HCT116 (cell line): ENCODE data around the gene TBC1D16. TPM values are rescaled to one million over a fixed set of nuclear protein-coding genes. Genes with fewer than 3 reads are reported as not detected.

Source experiments
- ATAC-seq: fragments of 200-7000 bp; cut with Tn5 transposase; 2 replicates; pipeline ENCODE4 v1.9.1; 2020; ENCODE audit warnings: mild to moderate bottlenecking, moderate library complexity
- BruUV-seq: library from RNA; stranded (reverse); fragments of 400-500 nt; replicated peaks from 2 replicates; lab custom pipeline; 2021; lab: Mats Ljungman, UMichigan
- CTCF ChIA-PET: fragments of 300-600 bp; sonication (Branson Sonifier 250); formaldehyde crosslinking; loops from one replicate; lab custom pipeline; 2021; ENCODE audit warnings: antibody characterized with exemption; lab: Charles Lee
- POLR2A ChIA-PET: fragments of 300-600, 350-600 bp; sonication (Branson Sonifier 250); formaldehyde crosslinking; loops from one replicate; lab custom pipeline; 2021; ENCODE audit warnings: antibody characterized with exemption; lab: Charles Lee
- RAD21 ChIA-PET, 2 experiments: fragments of 300-600 bp; sonication (Branson Sonifier 250); formaldehyde crosslinking; loops; one replicate each; lab custom pipeline; 2023; ENCODE audit warnings: low total read pairs in 2 of 2; ENCODE audit not compliant: uncharacterized antibody in 2 of 2, unreplicated experiment in 2 of 2, low non-redundant PET in 1 of 2; lab: Charles Lee
- DNase-seq: peaks from one replicate; pipeline ENCODE4 v3.0.0-alpha.2; 2010; ENCODE audit warnings: low read depth, low spot score
- H2AFZ ChIP-seq: fragments of 200-600 bp; shearing (Covaris generic), sonication (generic); 2 replicates; pipeline ENCODE4 v1.6.1; 2017; ENCODE audit warnings: low read depth, mixed run types, mixed read lengths, antibody characterized with exemption, low read length; ENCODE audit not compliant: poor library complexity, severe bottlenecking
- H3K27ac ChIP-seq: 2 replicates; pipeline ENCODE4 v1.5.1; 2012; ENCODE audit warnings: low read depth, low read length
- H3K27me3 ChIP-seq: fragments of 200-600 bp; sonication (generic); 2 replicates; pipeline ENCODE4 v1.6.1; 2016; ENCODE audit warnings: mixed run types, low read length, mixed read lengths; ENCODE audit not compliant: insufficient read depth
- H3K36me3 ChIP-seq, 2 experiments: fragments of 200-500 bp in 1 of 2; fragments of 200-600 bp in 1 of 2; sonication (Bioruptor generic) in 1 of 2; sonication (generic) in 1 of 2; 2 replicates each; pipeline versions ENCODE4 v1.5.1 to v1.6.1; 2014 to 2016; ENCODE audit warnings: low read length in 2 of 2, inconsistent platforms in 1 of 2, mixed read lengths in 1 of 2, mixed run types in 1 of 2; ENCODE audit not compliant: insufficient read depth in 2 of 2, control insufficient read depth in 1 of 2
- H3K4me1 ChIP-seq, 2 experiments: fragments of 200-600 bp in 1 of 2; sonication (generic) in 1 of 2; 2 replicates each; pipeline versions ENCODE4 v1.5.1 to v1.6.1; 2012 to 2017; ENCODE audit warnings: low read length in 2 of 2, inconsistent platforms in 1 of 2, mild to moderate bottlenecking in 1 of 2, mixed read lengths in 1 of 2, mixed run types in 1 of 2, moderate library complexity in 1 of 2; ENCODE audit not compliant: insufficient read depth in 2 of 2, control insufficient read depth in 1 of 2
- H3K4me2 ChIP-seq: fragments of 200-600 bp; sonication (generic); 2 replicates; pipeline ENCODE4 v1.6.1; 2017; ENCODE audit warnings: mixed run types, low read length, mixed read lengths
- H3K4me3 ChIP-seq, 2 experiments: fragments of 200-600 bp in 1 of 2; sonication (generic) in 1 of 2; replicated peaks in 1 of 2; 2 replicates each; pipeline ENCODE4 v1.5.1; 2011 to 2016; ENCODE audit warnings: low read length in 2 of 2, control low read depth in 1 of 2, low read depth in 1 of 2, mild to moderate bottlenecking in 1 of 2, mixed read lengths in 1 of 2, mixed run types in 1 of 2
- H3K79me2 ChIP-seq: fragments of 200-600 bp; sonication (generic); 2 replicates; pipeline ENCODE4 v1.6.1; 2017; ENCODE audit warnings: mild to moderate bottlenecking, mixed run types, low read length, moderate library complexity, mixed read lengths; ENCODE audit not compliant: insufficient read depth
- H3K9ac ChIP-seq: fragments of 200-600 bp; sonication (generic); 2 replicates; pipeline ENCODE4 v1.6.1; 2016; ENCODE audit warnings: low read length, mixed read lengths
- H3K9me2 ChIP-seq: fragments of 200-600 bp; sonication (generic), shearing (Covaris generic); 2 replicates; pipeline ENCODE4 v1.6.1; 2017; ENCODE audit warnings: mixed run types, mild to moderate bottlenecking, moderate library complexity; ENCODE audit not compliant: insufficient read depth
- H3K9me3 ChIP-seq, 2 experiments: fragments of 200-500 bp in 1 of 2; fragments of 200-600 bp in 1 of 2; sonication (Bioruptor generic) in 1 of 2; sonication (generic) in 1 of 2; 2 replicates each; pipeline ENCODE4 v1.6.1; 2014 to 2017; ENCODE audit warnings: low read length in 2 of 2, mixed read lengths in 2 of 2, inconsistent platforms in 1 of 2, low read depth in 1 of 2, mild to moderate bottlenecking in 1 of 2, mixed run types in 1 of 2, moderate library complexity in 1 of 2; ENCODE audit not compliant: control insufficient read depth in 1 of 2, insufficient read depth in 1 of 2
- H4K20me1 ChIP-seq: fragments of 200-600 bp; sonication (generic), shearing (Covaris generic); 2 replicates; pipeline ENCODE4 v1.6.1; 2017; ENCODE audit warnings: mixed run types, mild to moderate bottlenecking, moderate library complexity; ENCODE audit not compliant: insufficient read depth
- EGR1 ChIP-seq: IDR thresholded peaks from 2 replicates; pipeline ENCODE4 v1.6.1; 2012; ENCODE audit warnings: low read depth
- ELF1 ChIP-seq: IDR thresholded peaks from 2 replicates; pipeline ENCODE4 v1.6.1; 2012; ENCODE audit warnings: low read depth, borderline replicate concordance
- EZH2 ChIP-seq: fragments of 200-600 bp; sonication (generic); IDR thresholded peaks from 2 replicates; pipeline ENCODE4 v1.6.1; 2017; ENCODE audit warnings: antibody characterized with exemption, mixed run types
- FOSL1 ChIP-seq: IDR thresholded peaks from 2 replicates; pipeline ENCODE4 v1.6.1; 2012; ENCODE audit warnings: low read depth
- JUND ChIP-seq: IDR thresholded peaks from 2 replicates; pipeline ENCODE4 v1.6.1; 2012
- RAD21 ChIP-seq: IDR thresholded peaks from 2 replicates; pipeline ENCODE4 v1.6.1; 2012; ENCODE audit warnings: low read depth, mild to moderate bottlenecking
- YY1 ChIP-seq: IDR thresholded peaks from 2 replicates; pipeline ENCODE4 v1.6.1; 2011; ENCODE audit warnings: low read length, low read depth, moderate library complexity, mild to moderate bottlenecking; ENCODE audit not compliant: insufficient replicate concordance; ENCODE audit errors: extremely low read depth
- ZNF274 ChIP-seq: fragments of 200-500 bp; sonication (Bioruptor generic); IDR thresholded peaks from 2 replicates; pipeline ENCODE4 v1.6.1; 2014; ENCODE audit warnings: mild to moderate bottlenecking, low read depth, low read length, inconsistent platforms
- intact Hi-C: fragments of 100-400 bp; cut with micrococcal nuclease; formaldehyde crosslinking; loops from 2 replicates; pipeline ENCODE4 v1.10.0; 2022
- total RNA-seq: library from RNA; stranded (reverse); gene quantifications from one replicate; pipeline ENCODE4 v1.2.1, GENCODE V29; 2021; ENCODE audit not compliant: unreplicated experiment
- TF ChIP-seq, protein P1 (sequence below), 3 experiments: fragments of 200-600 bp in 1 of 3; sonication (generic) in 1 of 3; IDR thresholded peaks in 2 of 3; conservative IDR thresholded peaks in 1 of 3; 2 replicates each; pipeline ENCODE4 v1.5.1; 2012 to 2017; ENCODE audit warnings: low read depth in 2 of 3, low read length in 2 of 3, antibody characterized with exemption in 1 of 3, borderline replicate concordance in 1 of 3, control low read depth in 1 of 3, mild to moderate bottlenecking in 1 of 3, mixed read lengths in 1 of 3, mixed run types in 1 of 3, moderate library complexity in 1 of 3; ENCODE audit not compliant: insufficient read depth in 1 of 3
- TF ChIP-seq, protein P2 (sequence below): IDR thresholded peaks from 2 replicates; pipeline ENCODE4 v1.6.1; 2011; ENCODE audit warnings: mild to moderate bottlenecking, low read length, moderate library complexity; ENCODE audit not compliant: insufficient replicate concordance; ENCODE audit errors: extremely low read depth
- TF ChIP-seq, protein P3 (sequence below): IDR thresholded peaks from 2 replicates; pipeline ENCODE4 v1.6.1; 2012
- TF ChIP-seq, protein P4 (sequence below): IDR thresholded peaks from 2 replicates; pipeline ENCODE4 v1.6.1; 2012; ENCODE audit warnings: low read depth

The TBC1D16 gene
- total RNA-seq, 1 experiment from 2014 or later = 31.1 TPM

DNA sequence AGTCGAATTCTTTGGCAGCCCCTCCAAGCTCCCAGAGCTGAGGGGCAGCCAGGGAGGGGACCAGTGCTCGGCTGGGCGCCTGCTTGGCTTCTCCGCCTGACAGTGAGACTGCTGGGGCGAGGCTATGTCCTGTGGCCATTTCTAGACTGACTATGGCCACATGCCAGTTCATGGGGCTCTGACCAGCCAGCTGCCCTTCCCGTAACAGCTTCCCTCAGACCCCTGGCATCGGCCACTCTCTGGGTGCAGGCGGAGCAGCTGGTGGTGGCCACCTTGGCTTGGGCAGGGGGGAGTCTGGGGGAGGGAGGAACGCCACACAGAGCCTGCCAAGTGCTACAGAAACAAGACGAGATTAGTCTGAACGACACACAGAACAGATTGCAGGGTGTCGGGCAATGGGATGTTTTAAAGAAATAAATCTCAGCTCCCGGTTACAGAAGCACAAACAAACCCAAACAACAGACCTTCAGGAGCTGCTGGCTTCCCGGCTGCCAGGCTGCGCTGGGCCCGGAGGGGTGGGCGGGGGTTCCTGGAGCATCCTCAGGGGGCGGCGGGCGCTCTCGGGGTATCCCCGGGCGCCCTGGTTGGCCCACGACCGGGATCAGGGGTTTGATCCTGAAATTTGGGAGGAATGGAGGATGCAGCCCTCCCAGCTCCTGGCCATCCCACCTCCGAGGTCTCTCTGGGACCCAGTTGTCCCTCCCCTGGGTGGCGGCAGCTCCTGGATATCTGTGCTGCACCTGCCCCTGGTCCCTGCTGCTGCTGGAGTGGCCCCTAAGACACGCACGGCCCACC, 34.5 kb downstream of the TBC1D16 start:
- no peak overlapping the region for H3K4me3 ChIP-seq
- DNase-seq = no peak
- ChIA-PET RAD21 (no interaction called here), POLR2A (no interaction called here)
- H3K4me1 ChIP-seq = peaks cover 7% of the 10 kb centered on the region in 2 experiments
- no TSS peak for BruUV-seq
- no peak overlapping the region for H3K27ac ChIP-seq
- H3K9me2 ChIP-seq = no peaks in the 10 kb centered on the region
- H2AFZ ChIP-seq = no peak overlapping the region
- intact Hi-C loops = no loop called here
- no peaks in the 10 kb centered on the region for H4K20me1 ChIP-seq
- ATAC-seq = no peak
- H3K4me2 ChIP-seq = no peak overlapping the region
- TF ChIP-seq ZNF274 = no peak
- TF ChIP-seq JUND = no peak
- TF ChIP-seq, protein P1, sequence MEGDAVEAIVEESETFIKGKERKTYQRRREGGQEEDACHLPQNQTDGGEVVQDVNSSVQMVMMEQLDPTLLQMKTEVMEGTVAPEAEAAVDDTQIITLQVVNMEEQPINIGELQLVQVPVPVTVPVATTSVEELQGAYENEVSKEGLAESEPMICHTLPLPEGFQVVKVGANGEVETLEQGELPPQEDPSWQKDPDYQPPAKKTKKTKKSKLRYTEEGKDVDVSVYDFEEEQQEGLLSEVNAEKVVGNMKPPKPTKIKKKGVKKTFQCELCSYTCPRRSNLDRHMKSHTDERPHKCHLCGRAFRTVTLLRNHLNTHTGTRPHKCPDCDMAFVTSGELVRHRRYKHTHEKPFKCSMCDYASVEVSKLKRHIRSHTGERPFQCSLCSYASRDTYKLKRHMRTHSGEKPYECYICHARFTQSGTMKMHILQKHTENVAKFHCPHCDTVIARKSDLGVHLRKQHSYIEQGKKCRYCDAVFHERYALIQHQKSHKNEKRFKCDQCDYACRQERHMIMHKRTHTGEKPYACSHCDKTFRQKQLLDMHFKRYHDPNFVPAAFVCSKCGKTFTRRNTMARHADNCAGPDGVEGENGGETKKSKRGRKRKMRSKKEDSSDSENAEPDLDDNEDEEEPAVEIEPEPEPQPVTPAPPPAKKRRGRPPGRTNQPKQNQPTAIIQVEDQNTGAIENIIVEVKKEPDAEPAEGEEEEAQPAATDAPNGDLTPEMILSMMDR (IDR thresholded peaks at IDR 0.05 in 2 of 3, conservative IDR thresholded peaks at IDR 0.05 in 1 of 3; ENCODE audit: borderline replicate concordance in 1 of 3, insufficient read depth in 1 of 3, low read depth in 2 of 3, low read length in 2 of 3) = no peak
- TF ChIP-seq, protein P2, sequence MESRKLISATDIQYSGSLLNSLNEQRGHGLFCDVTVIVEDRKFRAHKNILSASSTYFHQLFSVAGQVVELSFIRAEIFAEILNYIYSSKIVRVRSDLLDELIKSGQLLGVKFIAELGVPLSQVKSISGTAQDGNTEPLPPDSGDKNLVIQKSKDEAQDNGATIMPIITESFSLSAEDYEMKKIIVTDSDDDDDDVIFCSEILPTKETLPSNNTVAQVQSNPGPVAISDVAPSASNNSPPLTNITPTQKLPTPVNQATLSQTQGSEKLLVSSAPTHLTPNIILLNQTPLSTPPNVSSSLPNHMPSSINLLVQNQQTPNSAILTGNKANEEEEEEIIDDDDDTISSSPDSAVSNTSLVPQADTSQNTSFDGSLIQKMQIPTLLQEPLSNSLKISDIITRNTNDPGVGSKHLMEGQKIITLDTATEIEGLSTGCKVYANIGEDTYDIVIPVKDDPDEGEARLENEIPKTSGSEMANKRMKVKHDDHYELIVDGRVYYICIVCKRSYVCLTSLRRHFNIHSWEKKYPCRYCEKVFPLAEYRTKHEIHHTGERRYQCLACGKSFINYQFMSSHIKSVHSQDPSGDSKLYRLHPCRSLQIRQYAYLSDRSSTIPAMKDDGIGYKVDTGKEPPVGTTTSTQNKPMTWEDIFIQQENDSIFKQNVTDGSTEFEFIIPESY = no peak
- TF ChIP-seq ELF1 = no peak
- no peak for TF ChIP-seq EGR1
- TF ChIP-seq, protein P3, sequence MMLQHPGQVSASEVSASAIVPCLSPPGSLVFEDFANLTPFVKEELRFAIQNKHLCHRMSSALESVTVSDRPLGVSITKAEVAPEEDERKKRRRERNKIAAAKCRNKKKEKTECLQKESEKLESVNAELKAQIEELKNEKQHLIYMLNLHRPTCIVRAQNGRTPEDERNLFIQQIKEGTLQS = no peak
- no peak for TF ChIP-seq FOSL1
- TF ChIP-seq EZH2 = no peak
- no peak for TF ChIP-seq YY1
- no peak for TF ChIP-seq RAD21
- TF ChIP-seq, protein P4, sequence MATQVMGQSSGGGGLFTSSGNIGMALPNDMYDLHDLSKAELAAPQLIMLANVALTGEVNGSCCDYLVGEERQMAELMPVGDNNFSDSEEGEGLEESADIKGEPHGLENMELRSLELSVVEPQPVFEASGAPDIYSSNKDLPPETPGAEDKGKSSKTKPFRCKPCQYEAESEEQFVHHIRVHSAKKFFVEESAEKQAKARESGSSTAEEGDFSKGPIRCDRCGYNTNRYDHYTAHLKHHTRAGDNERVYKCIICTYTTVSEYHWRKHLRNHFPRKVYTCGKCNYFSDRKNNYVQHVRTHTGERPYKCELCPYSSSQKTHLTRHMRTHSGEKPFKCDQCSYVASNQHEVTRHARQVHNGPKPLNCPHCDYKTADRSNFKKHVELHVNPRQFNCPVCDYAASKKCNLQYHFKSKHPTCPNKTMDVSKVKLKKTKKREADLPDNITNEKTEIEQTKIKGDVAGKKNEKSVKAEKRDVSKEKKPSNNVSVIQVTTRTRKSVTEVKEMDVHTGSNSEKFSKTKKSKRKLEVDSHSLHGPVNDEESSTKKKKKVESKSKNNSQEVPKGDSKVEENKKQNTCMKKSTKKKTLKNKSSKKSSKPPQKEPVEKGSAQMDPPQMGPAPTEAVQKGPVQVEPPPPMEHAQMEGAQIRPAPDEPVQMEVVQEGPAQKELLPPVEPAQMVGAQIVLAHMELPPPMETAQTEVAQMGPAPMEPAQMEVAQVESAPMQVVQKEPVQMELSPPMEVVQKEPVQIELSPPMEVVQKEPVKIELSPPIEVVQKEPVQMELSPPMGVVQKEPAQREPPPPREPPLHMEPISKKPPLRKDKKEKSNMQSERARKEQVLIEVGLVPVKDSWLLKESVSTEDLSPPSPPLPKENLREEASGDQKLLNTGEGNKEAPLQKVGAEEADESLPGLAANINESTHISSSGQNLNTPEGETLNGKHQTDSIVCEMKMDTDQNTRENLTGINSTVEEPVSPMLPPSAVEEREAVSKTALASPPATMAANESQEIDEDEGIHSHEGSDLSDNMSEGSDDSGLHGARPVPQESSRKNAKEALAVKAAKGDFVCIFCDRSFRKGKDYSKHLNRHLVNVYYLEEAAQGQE = no peak
- TF ChIP-seq, all 23 proteins: peak for 0
- no peaks in the 10 kb centered on the region for H3K27me3 ChIP-seq
- H3K36me3 ChIP-seq = no peaks in the 10 kb centered on the region
- H3K9me3 ChIP-seq = no peaks in the 10 kb centered on the region
- H3K9ac ChIP-seq = no peak overlapping the region
- CTCF ChIA-PET = interaction anchor here (0.9 kb wide), 1 partner anchor 100 kb away, joined by 3 read pairs; the partner anchor contains the start of gene GAA
- H3K79me2 ChIP-seq = no peaks in the 10 kb centered on the region
